ENCODE measurements around the gene KIRREL1. TPM values are rescaled to one million over a fixed set of nuclear protein-coding genes. Genes with fewer than 3 reads are reported as not detected.
A peak's percentile ranks its signal among the peaks of the same experiment; 100 is the strongest.

KIRREL1 gene
- total RNA-seq, 1 experiment from 2014 or later, result 42.4 TPM

DNA sequence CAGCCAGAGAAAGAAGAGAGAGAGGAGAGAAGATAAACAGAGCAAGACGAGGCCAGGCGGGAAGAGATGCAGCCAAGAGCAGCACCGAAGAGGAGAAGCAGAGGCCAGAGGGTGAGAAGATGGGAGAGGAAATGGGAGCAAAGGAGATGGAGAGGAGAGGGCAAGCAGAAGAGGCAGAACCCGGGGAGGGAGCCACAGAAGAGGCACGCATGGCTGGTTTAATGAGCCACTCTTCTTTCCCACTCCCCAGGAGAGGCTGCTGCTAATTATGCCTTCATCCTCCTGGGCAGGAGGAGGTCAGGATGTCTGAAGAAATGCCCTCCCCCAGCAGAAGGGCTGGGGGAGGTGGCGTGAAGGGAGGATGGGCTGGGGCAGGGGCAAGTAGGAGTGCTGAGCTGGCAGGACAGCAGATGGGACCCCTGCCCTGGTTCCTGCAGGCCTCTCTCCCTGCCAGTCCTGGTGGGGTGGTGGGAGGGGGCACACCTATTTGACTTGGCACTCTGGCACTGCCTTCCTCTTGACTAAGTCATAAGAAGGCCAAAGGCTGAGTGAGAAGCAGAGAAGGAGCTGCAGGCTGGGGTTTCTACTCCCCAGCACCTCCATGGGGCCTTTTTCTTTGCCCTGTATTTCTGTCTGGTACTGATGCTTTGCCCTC is 32.3 kb downstream of the KIRREL1 start:
- DNase-seq (ENCODE audit: low spot score) (no peak), ATAC-seq (peak; percentile 29)
- CTCF ChIA-PET, result interaction anchor here (0.9 to 2.5 kb wide), 8 partner anchors 11 to 96 kb away, joined by 3 to 9 read pairs (median 4); no protein-coding TSS in a partner anchor
- Mint-ChIP-seq H3K9me3 (no peaks in the 10 kb centered on the region), H3K4me1 (peaks cover 62% of the 10 kb centered on the region), H3K27ac (peak overlapping the region; percentile 24; the same call in 1 of the 2 replicates), H3K4me3 (no peak overlapping the region), H3K27me3 (ENCODE audit: low read depth) (no peaks in the 10 kb centered on the region), H3K36me3 (no peaks in the 10 kb centered on the region; the same call in 1 of the 2 replicates)
- POLR2A ChIA-PET, result no interaction called here
- TF ChIP-seq ATF3 (CRISPR knock-in tag; conservative IDR thresholded peaks at IDR 0.05), result no peak
- no peak for TF ChIP-seq CREM (CRISPR knock-in tag; IDR thresholded peaks at IDR 0.05)
- no peak for TF ChIP-seq IRF1 (CRISPR knock-in tag; IDR thresholded peaks at IDR 0.05)
- no peak for TF ChIP-seq JAZF1 (CRISPR knock-in tag; IDR thresholded peaks at IDR 0.05)
- TF ChIP-seq ZNF138 (CRISPR knock-in tag; conservative IDR thresholded peaks at IDR 0.05), result no peak
- TF ChIP-seq OVOL2 (CRISPR knock-in tag; IDR thresholded peaks at IDR 0.05; ENCODE audit: borderline replicate concordance), result no peak
- TF ChIP-seq FOXP1 (CRISPR knock-in tag; IDR thresholded peaks at IDR 0.05; ENCODE audit: borderline replicate concordance), result no peak
- TF ChIP-seq TEAD4 (CRISPR knock-in tag; IDR thresholded peaks at IDR 0.05), result no peak
- TF ChIP-seq, protein P1, sequence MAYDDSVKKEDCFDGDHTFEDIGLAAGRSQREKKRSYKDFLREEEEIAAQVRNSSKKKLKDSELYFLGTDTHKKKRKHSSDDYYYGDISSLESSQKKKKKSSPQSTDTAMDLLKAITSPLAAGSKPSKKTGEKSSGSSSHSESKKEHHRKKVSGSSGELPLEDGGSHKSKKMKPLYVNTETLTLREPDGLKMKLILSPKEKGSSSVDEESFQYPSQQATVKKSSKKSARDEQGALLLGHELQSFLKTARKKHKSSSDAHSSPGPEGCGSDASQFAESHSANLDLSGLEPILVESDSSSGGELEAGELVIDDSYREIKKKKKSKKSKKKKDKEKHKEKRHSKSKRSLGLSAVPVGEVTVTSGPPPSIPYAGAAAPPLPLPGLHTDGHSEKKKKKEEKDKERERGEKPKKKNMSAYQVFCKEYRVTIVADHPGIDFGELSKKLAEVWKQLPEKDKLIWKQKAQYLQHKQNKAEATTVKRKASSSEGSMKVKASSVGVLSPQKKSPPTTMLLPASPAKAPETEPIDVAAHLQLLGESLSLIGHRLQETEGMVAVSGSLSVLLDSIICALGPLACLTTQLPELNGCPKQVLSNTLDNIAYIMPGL (CRISPR knock-in tag; IDR thresholded peaks at IDR 0.05), result no peak
- no peak for TF ChIP-seq GTF2I (CRISPR knock-in tag; conservative IDR thresholded peaks at IDR 0.05)
- no peak for TF ChIP-seq SOX15 (CRISPR knock-in tag; IDR thresholded peaks at IDR 0.05)
- TF ChIP-seq KAT7 (CRISPR knock-in tag; IDR thresholded peaks at IDR 0.05; ENCODE audit: borderline replicate concordance), result no peak
- no peak for TF ChIP-seq ZNF317 (CRISPR knock-in tag; IDR thresholded peaks at IDR 0.05; ENCODE audit: borderline replicate concordance, low read depth)

GRCh38 chr1:158026651-158027050 is 33.2 kb downstream of the KIRREL1 start:
- no peak for DNase-seq (ENCODE audit: low spot score)
- ATAC-seq, result no peak
- no peaks in the 10 kb centered on the region for H3K9me3 Mint-ChIP-seq
- ChIA-PET CTCF (interaction anchor here (0.5 to 2.5 kb wide), 8 partner anchors 10 to 95 kb away, joined by 3 to 7 read pairs (median 4); no protein-coding TSS in a partner anchor), POLR2A (no interaction called here)
- peak overlapping the region; percentile 26; the same call in 1 of the 2 replicates for H3K27ac Mint-ChIP-seq
- H3K4me1 Mint-ChIP-seq, result peaks cover 52% of the 10 kb centered on the region
- H3K36me3 Mint-ChIP-seq, result no peaks in the 10 kb centered on the region; the same call in 1 of the 2 replicates
- TF ChIP-seq SP1 (CRISPR knock-in tag; conservative IDR thresholded peaks at IDR 0.05) (no peak), OVOL2 (CRISPR knock-in tag; IDR thresholded peaks at IDR 0.05; ENCODE audit: borderline replicate concordance) (no peak), EMX1 (CRISPR knock-in tag; IDR thresholded peaks at IDR 0.05) (no peak), ATF3 (CRISPR knock-in tag; conservative IDR thresholded peaks at IDR 0.05) (no peak), SMAD3 (CRISPR knock-in tag; IDR thresholded peaks at IDR 0.05; ENCODE audit: borderline replicate concordance) (no peak), ZNF317 (CRISPR knock-in tag; IDR thresholded peaks at IDR 0.05; ENCODE audit: borderline replicate concordance, low read depth) (no peak), TCF7 (CRISPR knock-in tag; IDR thresholded peaks at IDR 0.05; ENCODE audit: low read depth) (no peak), ATF1 (CRISPR knock-in tag; IDR thresholded peaks at IDR 0.05) (no peak), TEAD1 (CRISPR knock-in tag; IDR thresholded peaks at IDR 0.05) (no peak), ZNF671 (CRISPR knock-in tag; IDR thresholded peaks at IDR 0.05) (no peak), JUN (CRISPR knock-in tag; IDR thresholded peaks at IDR 0.05) (no peak)
- TF ChIP-seq, protein P2, sequence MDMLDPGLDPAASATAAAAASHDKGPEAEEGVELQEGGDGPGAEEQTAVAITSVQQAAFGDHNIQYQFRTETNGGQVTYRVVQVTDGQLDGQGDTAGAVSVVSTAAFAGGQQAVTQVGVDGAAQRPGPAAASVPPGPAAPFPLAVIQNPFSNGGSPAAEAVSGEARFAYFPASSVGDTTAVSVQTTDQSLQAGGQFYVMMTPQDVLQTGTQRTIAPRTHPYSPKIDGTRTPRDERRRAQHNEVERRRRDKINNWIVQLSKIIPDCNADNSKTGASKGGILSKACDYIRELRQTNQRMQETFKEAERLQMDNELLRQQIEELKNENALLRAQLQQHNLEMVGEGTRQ (CRISPR knock-in tag; IDR thresholded peaks at IDR 0.05), result no peak
- TF ChIP-seq, protein P3, sequence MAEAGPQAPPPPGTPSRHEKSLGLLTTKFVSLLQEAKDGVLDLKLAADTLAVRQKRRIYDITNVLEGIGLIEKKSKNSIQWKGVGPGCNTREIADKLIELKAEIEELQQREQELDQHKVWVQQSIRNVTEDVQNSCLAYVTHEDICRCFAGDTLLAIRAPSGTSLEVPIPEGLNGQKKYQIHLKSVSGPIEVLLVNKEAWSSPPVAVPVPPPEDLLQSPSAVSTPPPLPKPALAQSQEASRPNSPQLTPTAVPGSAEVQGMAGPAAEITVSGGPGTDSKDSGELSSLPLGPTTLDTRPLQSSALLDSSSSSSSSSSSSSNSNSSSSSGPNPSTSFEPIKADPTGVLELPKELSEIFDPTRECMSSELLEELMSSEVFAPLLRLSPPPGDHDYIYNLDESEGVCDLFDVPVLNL (CRISPR knock-in tag; IDR thresholded peaks at IDR 0.05; ENCODE audit: borderline replicate concordance, low read depth), result no peak
- TF ChIP-seq, protein P4, sequence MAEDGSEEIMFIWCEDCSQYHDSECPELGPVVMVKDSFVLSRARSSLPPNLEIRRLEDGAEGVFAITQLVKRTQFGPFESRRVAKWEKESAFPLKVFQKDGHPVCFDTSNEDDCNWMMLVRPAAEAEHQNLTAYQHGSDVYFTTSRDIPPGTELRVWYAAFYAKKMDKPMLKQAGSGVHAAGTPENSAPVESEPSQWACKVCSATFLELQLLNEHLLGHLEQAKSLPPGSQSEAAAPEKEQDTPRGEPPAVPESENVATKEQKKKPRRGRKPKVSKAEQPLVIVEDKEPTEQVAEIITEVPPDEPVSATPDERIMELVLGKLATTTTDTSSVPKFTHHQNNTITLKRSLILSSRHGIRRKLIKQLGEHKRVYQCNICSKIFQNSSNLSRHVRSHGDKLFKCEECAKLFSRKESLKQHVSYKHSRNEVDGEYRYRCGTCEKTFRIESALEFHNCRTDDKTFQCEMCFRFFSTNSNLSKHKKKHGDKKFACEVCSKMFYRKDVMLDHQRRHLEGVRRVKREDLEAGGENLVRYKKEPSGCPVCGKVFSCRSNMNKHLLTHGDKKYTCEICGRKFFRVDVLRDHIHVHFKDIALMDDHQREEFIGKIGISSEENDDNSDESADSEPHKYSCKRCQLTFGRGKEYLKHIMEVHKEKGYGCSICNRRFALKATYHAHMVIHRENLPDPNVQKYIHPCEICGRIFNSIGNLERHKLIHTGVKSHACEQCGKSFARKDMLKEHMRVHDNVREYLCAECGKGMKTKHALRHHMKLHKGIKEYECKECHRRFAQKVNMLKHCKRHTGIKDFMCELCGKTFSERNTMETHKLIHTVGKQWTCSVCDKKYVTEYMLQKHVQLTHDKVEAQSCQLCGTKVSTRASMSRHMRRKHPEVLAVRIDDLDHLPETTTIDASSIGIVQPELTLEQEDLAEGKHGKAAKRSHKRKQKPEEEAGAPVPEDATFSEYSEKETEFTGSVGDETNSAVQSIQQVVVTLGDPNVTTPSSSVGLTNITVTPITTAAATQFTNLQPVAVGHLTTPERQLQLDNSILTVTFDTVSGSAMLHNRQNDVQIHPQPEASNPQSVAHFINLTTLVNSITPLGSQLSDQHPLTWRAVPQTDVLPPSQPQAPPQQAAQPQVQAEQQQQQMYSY (CRISPR knock-in tag; IDR thresholded peaks at IDR 0.05), result no peak
- H3K4me3 Mint-ChIP-seq, result no peak overlapping the region
- no peaks in the 10 kb centered on the region for H3K27me3 Mint-ChIP-seq (ENCODE audit: low read depth)

Data from WTC11 (cell line).